GM21619 (cell line): ENCODE data around the gene CPXCR1.
"Not testable (repeated sequence)": the region's sequence is repeated elsewhere in the genome, so short reads cannot be mapped to it uniquely, and the experiment has no call there.

Source experiments
- ATAC-seq: cut with Tn5 transposase; IDR thresholded peaks from one replicate; pipeline ENCODE4 v1.9.1; 2021; ENCODE audit not compliant: unreplicated experiment

The CPXCR1 gene

DNA sequence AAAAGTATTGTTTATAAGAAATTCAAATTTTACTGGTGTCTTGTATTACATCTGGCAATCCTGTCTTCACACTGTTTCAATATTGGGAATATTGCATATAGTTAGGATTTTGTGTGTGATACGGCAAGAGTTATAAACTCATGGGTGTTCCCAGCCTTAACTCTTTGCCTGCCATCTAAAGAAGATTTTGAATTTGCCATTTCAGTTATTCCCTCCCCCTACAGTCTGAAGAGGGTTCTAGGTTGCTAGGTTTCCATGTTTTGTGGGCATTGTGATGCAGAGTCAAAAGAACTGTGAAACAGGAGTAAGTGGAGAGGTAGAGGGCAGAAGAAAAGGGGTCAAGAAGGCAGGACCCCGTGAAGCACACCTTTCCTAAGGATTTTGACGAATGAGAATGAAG lies at the start of gene CPXCR1:
CPXCR1 (plus strand) TSS at position 301 of the 400 bp plus-strand sequence. CDS start 6,190 bp downstream, outside the sequence.
- no peak for ATAC-seq

GRCh38 chrX:88735835-88736234 lies 11.2 kb upstream of the CPXCR1 start:
- ATAC-seq = no peak

GRCh38 chrX:88746215-88746614 lies 810 bp upstream of the CPXCR1 start:
- ATAC-seq = not testable (repeated sequence)

- not testable (repeated sequence) for ATAC-seq
These were observed 5.3 kb downstream of the CPXCR1 start for GRCh38 chrX:88752339-88752738.

- ATAC-seq = no peak
These were observed 42.8 kb downstream of the CPXCR1 start for GRCh38 chrX:88789825-88790224.
